HEK293 (cell line): ENCODE results near the gene BCL2L1.

Experiments
- EGR2 ChIP-seq: fragments of 450-650 bp; formaldehyde crosslinking; IDR thresholded peaks from 2 replicates; pipeline ENCODE4 v1.5.1; 2016; ENCODE audit warnings: low read depth, missing biosample characterization, missing genetic modification characterization
- FEZF1 ChIP-seq: fragments of 450-650 bp; formaldehyde crosslinking; IDR thresholded peaks from 2 replicates; pipeline ENCODE4 v1.5.1; 2016; ENCODE audit warnings: missing biosample characterization, missing genetic modification characterization
- GFI1B ChIP-seq: fragments of 450-650 bp; formaldehyde crosslinking; IDR thresholded peaks from 2 replicates; pipeline ENCODE4 v1.5.1; 2016; ENCODE audit warnings: missing biosample characterization, missing genetic modification characterization
- KLF1 ChIP-seq: fragments of 450-650 bp; formaldehyde crosslinking; IDR thresholded peaks from 2 replicates; pipeline ENCODE4 v1.5.1; 2016; ENCODE audit warnings: missing biosample characterization, missing genetic modification characterization
- MYNN ChIP-seq: fragments of 450-650 bp; formaldehyde crosslinking; IDR thresholded peaks from 2 replicates; pipeline ENCODE4 v1.5.1; 2016; ENCODE audit warnings: missing biosample characterization, missing genetic modification characterization, borderline replicate concordance
- OSR2 ChIP-seq: fragments of 450-650 bp; formaldehyde crosslinking; IDR thresholded peaks from 2 replicates; pipeline ENCODE4 v1.5.1; 2016; ENCODE audit warnings: missing biosample characterization, missing genetic modification characterization
- SP7 ChIP-seq: fragments of 450-650 bp; formaldehyde crosslinking; IDR thresholded peaks from 2 replicates; pipeline ENCODE4 v1.5.1; 2016; ENCODE audit warnings: missing biosample characterization, missing genetic modification characterization
- ZBTB20 ChIP-seq: fragments of 450-650 bp; formaldehyde crosslinking; IDR thresholded peaks from 2 replicates; pipeline ENCODE4 v1.5.1; 2016; ENCODE audit warnings: missing biosample characterization, missing genetic modification characterization
- ZBTB6 ChIP-seq: fragments of 450-650 bp; formaldehyde crosslinking; IDR thresholded peaks from 2 replicates; pipeline ENCODE4 v1.5.1; 2017; ENCODE audit warnings: missing biosample characterization, missing genetic modification characterization
- ZIC2 ChIP-seq: fragments of 450-650 bp; formaldehyde crosslinking; IDR thresholded peaks from 2 replicates; pipeline ENCODE4 v1.5.1; 2016; ENCODE audit warnings: missing biosample characterization, missing genetic modification characterization
- ZNF155 ChIP-seq: fragments of 450-650 bp; formaldehyde crosslinking; IDR thresholded peaks from 2 replicates; pipeline ENCODE4 v1.5.1; 2016; ENCODE audit warnings: missing biosample characterization, missing genetic modification characterization
- ZNF175 ChIP-seq: fragments of 450-650 bp; formaldehyde crosslinking; IDR thresholded peaks from 2 replicates; pipeline ENCODE4 v1.5.1; 2016; ENCODE audit warnings: missing biosample characterization, missing genetic modification characterization
- ZNF18 ChIP-seq: fragments of 450-650 bp; formaldehyde crosslinking; IDR thresholded peaks from 2 replicates; pipeline ENCODE4 v1.5.1; 2016; ENCODE audit warnings: missing biosample characterization, missing genetic modification characterization
- ZNF23 ChIP-seq: fragments of 450-650 bp; formaldehyde crosslinking; IDR thresholded peaks from 2 replicates; pipeline ENCODE4 v1.5.1; 2016; ENCODE audit warnings: missing biosample characterization, missing genetic modification characterization, borderline replicate concordance
- ZNF248 ChIP-seq: fragments of 450-650 bp; formaldehyde crosslinking; IDR thresholded peaks from 2 replicates; pipeline ENCODE4 v1.5.1; 2017; ENCODE audit warnings: missing biosample characterization, missing genetic modification characterization
- ZNF266 ChIP-seq: fragments of 450-650 bp; formaldehyde crosslinking; IDR thresholded peaks from 2 replicates; pipeline ENCODE4 v1.5.1; 2016; ENCODE audit warnings: missing biosample characterization, missing genetic modification characterization, low read depth
- ZNF302 ChIP-seq: fragments of 450-650 bp; formaldehyde crosslinking; IDR thresholded peaks from 2 replicates; pipeline ENCODE4 v1.5.1; 2016; ENCODE audit warnings: missing biosample characterization, missing genetic modification characterization, low read depth
- ZNF426 ChIP-seq: fragments of 450-650 bp; formaldehyde crosslinking; IDR thresholded peaks from 2 replicates; pipeline ENCODE4 v1.5.1; 2017; ENCODE audit warnings: missing biosample characterization, missing genetic modification characterization, mild to moderate bottlenecking, inconsistent platforms, moderate library complexity
- ZNF529 ChIP-seq: fragments of 450-650 bp; formaldehyde crosslinking; IDR thresholded peaks from 2 replicates; pipeline ENCODE4 v1.5.1; 2017; ENCODE audit warnings: missing genetic modification characterization, missing biosample characterization; ENCODE audit not compliant: insufficient replicate concordance
- ZNF623 ChIP-seq: fragments of 450-650 bp; formaldehyde crosslinking; IDR thresholded peaks from 2 replicates; pipeline ENCODE4 v1.5.1; 2016; ENCODE audit warnings: missing biosample characterization, missing genetic modification characterization
- ZNF670 ChIP-seq: fragments of 450-650 bp; formaldehyde crosslinking; IDR thresholded peaks from 2 replicates; pipeline ENCODE4 v1.5.1; 2016; ENCODE audit warnings: missing biosample characterization, missing genetic modification characterization, low read depth
- ZNF677 ChIP-seq: fragments of 450-650 bp; IDR thresholded peaks from 2 replicates; pipeline ENCODE4 v1.5.0; 2018; ENCODE audit warnings: missing biosample characterization, mild to moderate bottlenecking, missing genetic modification characterization, moderate library complexity
- ZNF768 ChIP-seq: fragments of 450-650 bp; formaldehyde crosslinking; IDR thresholded peaks from 2 replicates; pipeline ENCODE4 v1.5.1; 2018; ENCODE audit warnings: missing biosample characterization, mild to moderate bottlenecking, missing genetic modification characterization
- ZNF777 ChIP-seq: fragments of 450-650 bp; formaldehyde crosslinking; IDR thresholded peaks from 2 replicates; pipeline ENCODE4 v1.5.1; 2017; ENCODE audit warnings: missing biosample characterization, missing genetic modification characterization, borderline replicate concordance
- TF ChIP-seq, protein P1 (sequence below): fragments of 450-650 bp; formaldehyde crosslinking; IDR thresholded peaks from 2 replicates; pipeline ENCODE4 v1.5.1; 2017; ENCODE audit warnings: missing biosample characterization, missing genetic modification characterization
- TF ChIP-seq, protein P2 (sequence below): fragments of 450-650 bp; formaldehyde crosslinking; IDR thresholded peaks from 2 replicates; pipeline ENCODE4 v1.5.1; 2016; ENCODE audit warnings: missing biosample characterization, missing genetic modification characterization
- TF ChIP-seq, protein P3 (sequence below): fragments of 450-650 bp; formaldehyde crosslinking; IDR thresholded peaks from 2 replicates; pipeline ENCODE4 v1.5.1; 2016; ENCODE audit warnings: missing biosample characterization, missing genetic modification characterization
- TF ChIP-seq, protein P4 (sequence below): fragments of 450-650 bp; formaldehyde crosslinking; IDR thresholded peaks from 2 replicates; pipeline ENCODE4 v1.5.1; 2017; ENCODE audit warnings: missing biosample characterization, missing genetic modification characterization

The BCL2L1 gene

DNA sequence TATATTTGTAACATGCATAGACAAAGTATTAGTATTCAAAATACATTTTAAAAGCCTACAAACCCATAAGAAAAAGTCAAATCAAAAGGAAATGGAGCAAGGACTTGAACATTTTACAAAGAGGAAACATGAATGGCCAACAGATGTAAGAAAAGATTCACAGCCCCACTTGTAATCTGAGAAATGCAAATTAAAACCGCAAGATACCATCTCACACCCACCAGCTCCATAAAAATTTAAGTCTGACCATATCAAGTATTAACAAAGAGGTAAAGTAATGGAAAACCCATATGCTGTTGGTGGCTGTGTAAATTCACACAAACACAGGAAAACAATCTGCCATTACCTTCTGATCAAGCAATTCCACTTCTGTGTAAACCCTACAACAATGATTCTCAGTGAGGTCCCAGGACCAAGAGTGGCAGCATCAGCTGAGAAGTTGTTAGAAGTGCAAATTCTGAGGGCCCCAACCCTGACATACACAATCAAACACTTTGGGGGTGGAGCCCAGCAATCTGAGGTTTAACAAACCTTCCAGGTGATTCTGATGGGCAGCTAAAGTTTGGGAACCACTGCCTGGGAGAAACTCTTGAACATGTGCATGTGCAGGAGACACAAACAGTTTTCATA lies 30.9 kb downstream of the BCL2L1 start (continued):
- TF ChIP-seq ZNF266 (tag by site-specific recombination): no peak
- no peak for TF ChIP-seq ZNF426 (tag by site-specific recombination)
- TF ChIP-seq ZNF175 (tag by site-specific recombination): no peak
- no peak for TF ChIP-seq ZIC2 (tag by site-specific recombination)
- TF ChIP-seq, protein P1, sequence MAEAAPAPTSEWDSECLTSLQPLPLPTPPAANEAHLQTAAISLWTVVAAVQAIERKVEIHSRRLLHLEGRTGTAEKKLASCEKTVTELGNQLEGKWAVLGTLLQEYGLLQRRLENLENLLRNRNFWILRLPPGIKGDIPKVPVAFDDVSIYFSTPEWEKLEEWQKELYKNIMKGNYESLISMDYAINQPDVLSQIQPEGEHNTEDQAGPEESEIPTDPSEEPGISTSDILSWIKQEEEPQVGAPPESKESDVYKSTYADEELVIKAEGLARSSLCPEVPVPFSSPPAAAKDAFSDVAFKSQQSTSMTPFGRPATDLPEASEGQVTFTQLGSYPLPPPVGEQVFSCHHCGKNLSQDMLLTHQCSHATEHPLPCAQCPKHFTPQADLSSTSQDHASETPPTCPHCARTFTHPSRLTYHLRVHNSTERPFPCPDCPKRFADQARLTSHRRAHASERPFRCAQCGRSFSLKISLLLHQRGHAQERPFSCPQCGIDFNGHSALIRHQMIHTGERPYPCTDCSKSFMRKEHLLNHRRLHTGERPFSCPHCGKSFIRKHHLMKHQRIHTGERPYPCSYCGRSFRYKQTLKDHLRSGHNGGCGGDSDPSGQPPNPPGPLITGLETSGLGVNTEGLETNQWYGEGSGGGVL (tag by site-specific recombination): no peak
- peak; percentile 22; the same call in 1 of the 2 replicates for TF ChIP-seq FEZF1 (tag by site-specific recombination)
- TF ChIP-seq ZNF248 (tag by site-specific recombination): no peak
- TF ChIP-seq EGR2 (tag by site-specific recombination): peak; percentile 66
- TF ChIP-seq ZNF677 (tag by site-specific recombination): no peak
- TF ChIP-seq ZNF23 (tag by site-specific recombination): no peak
- TF ChIP-seq MYNN (tag by site-specific recombination): no peak
- peak; percentile 57 for TF ChIP-seq OSR2 (tag by site-specific recombination)
- TF ChIP-seq, protein P2, sequence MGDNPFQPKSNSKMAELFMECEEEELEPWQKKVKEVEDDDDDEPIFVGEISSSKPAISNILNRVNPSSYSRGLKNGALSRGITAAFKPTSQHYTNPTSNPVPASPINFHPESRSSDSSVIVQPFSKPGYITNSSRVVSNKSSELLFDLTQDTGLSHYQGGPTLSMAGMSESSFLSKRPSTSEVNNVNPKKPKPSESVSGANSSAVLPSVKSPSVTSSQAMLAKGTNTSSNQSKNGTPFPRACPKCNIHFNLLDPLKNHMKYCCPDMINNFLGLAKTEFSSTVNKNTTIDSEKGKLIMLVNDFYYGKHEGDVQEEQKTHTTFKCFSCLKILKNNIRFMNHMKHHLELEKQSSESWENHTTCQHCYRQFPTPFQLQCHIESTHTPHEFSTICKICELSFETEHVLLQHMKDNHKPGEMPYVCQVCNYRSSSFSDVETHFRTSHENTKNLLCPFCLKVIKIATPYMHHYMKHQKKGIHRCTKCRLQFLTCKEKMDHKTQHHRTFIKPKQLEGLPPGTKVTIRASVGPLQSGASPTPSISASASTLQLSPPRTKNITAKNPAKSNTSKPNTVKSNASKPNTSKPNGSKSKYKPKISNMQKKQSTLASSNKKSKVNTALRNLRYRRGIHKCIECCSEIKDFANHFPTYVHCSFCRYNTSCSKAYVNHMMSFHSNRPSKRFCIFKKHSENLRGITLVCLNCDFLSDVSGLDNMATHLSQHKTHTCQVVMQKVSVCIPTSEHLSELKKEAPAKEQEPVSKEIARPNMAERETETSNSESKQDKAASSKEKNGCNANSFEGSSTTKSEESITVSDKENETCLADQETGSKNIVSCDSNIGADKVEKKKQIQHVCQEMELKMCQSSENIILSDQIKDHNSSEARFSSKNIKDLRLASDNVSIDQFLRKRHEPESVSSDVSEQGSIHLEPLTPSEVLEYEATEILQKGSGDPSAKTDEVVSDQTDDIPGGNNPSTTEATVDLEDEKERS (tag by site-specific recombination): no peak
- no peak for TF ChIP-seq ZBTB6
- TF ChIP-seq, protein P3, sequence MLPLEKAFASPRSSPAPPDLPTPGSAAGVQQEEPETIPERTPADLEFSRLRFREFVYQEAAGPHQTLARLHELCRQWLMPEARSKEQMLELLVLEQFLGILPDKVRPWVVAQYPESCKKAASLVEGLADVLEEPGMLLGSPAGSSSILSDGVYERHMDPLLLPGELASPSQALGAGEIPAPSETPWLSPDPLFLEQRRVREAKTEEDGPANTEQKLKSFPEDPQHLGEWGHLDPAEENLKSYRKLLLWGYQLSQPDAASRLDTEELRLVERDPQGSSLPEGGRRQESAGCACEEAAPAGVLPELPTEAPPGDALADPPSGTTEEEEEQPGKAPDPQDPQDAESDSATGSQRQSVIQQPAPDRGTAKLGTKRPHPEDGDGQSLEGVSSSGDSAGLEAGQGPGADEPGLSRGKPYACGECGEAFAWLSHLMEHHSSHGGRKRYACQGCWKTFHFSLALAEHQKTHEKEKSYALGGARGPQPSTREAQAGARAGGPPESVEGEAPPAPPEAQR (tag by site-specific recombination): no peak
- TF ChIP-seq, protein P4, sequence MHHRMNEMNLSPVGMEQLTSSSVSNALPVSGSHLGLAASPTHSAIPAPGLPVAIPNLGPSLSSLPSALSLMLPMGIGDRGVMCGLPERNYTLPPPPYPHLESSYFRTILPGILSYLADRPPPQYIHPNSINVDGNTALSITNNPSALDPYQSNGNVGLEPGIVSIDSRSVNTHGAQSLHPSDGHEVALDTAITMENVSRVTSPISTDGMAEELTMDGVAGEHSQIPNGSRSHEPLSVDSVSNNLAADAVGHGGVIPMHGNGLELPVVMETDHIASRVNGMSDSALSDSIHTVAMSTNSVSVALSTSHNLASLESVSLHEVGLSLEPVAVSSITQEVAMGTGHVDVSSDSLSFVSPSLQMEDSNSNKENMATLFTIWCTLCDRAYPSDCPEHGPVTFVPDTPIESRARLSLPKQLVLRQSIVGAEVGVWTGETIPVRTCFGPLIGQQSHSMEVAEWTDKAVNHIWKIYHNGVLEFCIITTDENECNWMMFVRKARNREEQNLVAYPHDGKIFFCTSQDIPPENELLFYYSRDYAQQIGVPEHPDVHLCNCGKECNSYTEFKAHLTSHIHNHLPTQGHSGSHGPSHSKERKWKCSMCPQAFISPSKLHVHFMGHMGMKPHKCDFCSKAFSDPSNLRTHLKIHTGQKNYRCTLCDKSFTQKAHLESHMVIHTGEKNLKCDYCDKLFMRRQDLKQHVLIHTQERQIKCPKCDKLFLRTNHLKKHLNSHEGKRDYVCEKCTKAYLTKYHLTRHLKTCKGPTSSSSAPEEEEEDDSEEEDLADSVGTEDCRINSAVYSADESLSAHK (tag by site-specific recombination): no peak
- TF ChIP-seq ZNF302: no peak
- TF ChIP-seq ZNF777 (tag by site-specific recombination): no peak
- TF ChIP-seq ZNF623 (tag by site-specific recombination): no peak
- no peak for TF ChIP-seq GFI1B (tag by site-specific recombination)
- no peak for TF ChIP-seq ZNF529 (tag by site-specific recombination)
- TF ChIP-seq ZNF670: no peak
- no peak for TF ChIP-seq ZNF768 (tag by site-specific recombination)
- no peak for TF ChIP-seq ZNF155 (tag by site-specific recombination)
- TF ChIP-seq ZNF18: 0 out of 2 replicates have a peak, but pooled peaks have one; percentile 52
- TF ChIP-seq ZBTB20 (tag by site-specific recombination): no peak
- peak; percentile 30; the same call in 1 of the 2 replicates for TF ChIP-seq SP7 (tag by site-specific recombination)
- peak; percentile 23; the same call in 1 of the 2 replicates for TF ChIP-seq KLF1
